ENCODE results near the gene DPM1. TPM values are rescaled to one million over a fixed set of nuclear protein-coding genes. Genes with fewer than 3 reads are reported as not detected.

The DPM1 gene
- total and polyA plus RNA-seq, 2 of the 8 experiments (the other 6 are each of a cell fraction or from before 2014, with no cell fraction given), result 42.3 to 57.0 TPM

- FAIRE-seq (no peak), DNase-seq (ENCODE audit: low read depth in 1 of 2, low spot score in 2 of 2) (no peak)
- ChIA-PET POLR2A (ENCODE audit: partially characterized antibody) (interaction anchor here (1.5 kb wide), 1 partner anchor 38 kb away, joined by 5 read pairs; the partner anchor contains the start of gene ADNP), CTCF (ENCODE audit: partially characterized antibody) (interaction anchor here (0.9 to 1.7 kb wide), 3 partner anchors 11 to 23 kb away, joined by 3 to 5 read pairs (median 4); partner anchors contain the start of genes DPM1 and MOCS3)
- Histone ChIP-seq H2AK5ac (ENCODE audit: low read depth, low read length) (no peak overlapping the region), H2BK120ac (replicated peaks; ENCODE audit: low read depth, low read length) (no peak overlapping the region), H4K20me1 (replicated peaks in 1 of 2; ENCODE audit: control insufficient read depth in 1 of 2, insufficient read depth in 2 of 2, low read length in 2 of 2) (no peaks in the 10 kb centered on the region), H3K79me2 (ENCODE audit: control insufficient read depth in 1 of 2, insufficient read depth in 2 of 2, low read length in 2 of 2) (no peaks in the 10 kb centered on the region), H3K9ac (replicated peaks in 1 of 4; ENCODE audit: extremely low read depth in 1 of 4, low read depth in 3 of 4, low read length in 3 of 4) (no peak overlapping the region), H3K4me2 (ENCODE audit: insufficient read depth in 1 of 2, low read depth in 2 of 2, low read length in 2 of 2) (no peak overlapping the region), H2BK20ac (ENCODE audit: low read length) (no peak overlapping the region), H3K27me3 (replicated peaks in 1 of 4; ENCODE audit: control insufficient read depth in 3 of 4, extremely low read depth in 1 of 4, insufficient read depth in 3 of 4, low read length in 3 of 4) (no peaks in the 10 kb centered on the region), H2BK15ac (ENCODE audit: low read length) (no peak overlapping the region), H3K23ac (ENCODE audit: insufficient read length) (no peak overlapping the region), H2BK5ac (ENCODE audit: low read depth, low read length) (no peak overlapping the region), H3K18ac (ENCODE audit: extremely low read depth, low read length) (no peak overlapping the region), H3K9me3 (ENCODE audit: insufficient read depth in 2 of 2, low read depth in 1 of 2, low read length in 1 of 2) (no peaks in the 10 kb centered on the region), H3K56ac (replicated peaks; ENCODE audit: insufficient read length, low read depth, low read length) (no peak overlapping the region), H3K4me1 (replicated peaks in 1 of 4; ENCODE audit: control insufficient read depth in 3 of 4, insufficient read depth in 4 of 4, low read length in 3 of 4) (peaks cover 0 to 2% (median 0%) of the 10 kb centered on the region in 4 experiments; a peak in 1 of 7 replicates), H4K91ac (replicated peaks; ENCODE audit: insufficient read length, low read length) (no peak overlapping the region), H3K23me2 (ENCODE audit: low read depth, low read length) (no peaks in the 10 kb centered on the region), H3K79me1 (ENCODE audit: low read depth, low read length) (no peaks in the 10 kb centered on the region), H4K8ac (ENCODE audit: extremely low read depth, insufficient read depth, low read length) (no peak overlapping the region), H3K4ac (replicated peaks; ENCODE audit: insufficient read length, low read depth, low read length) (no peak overlapping the region), H3K14ac (ENCODE audit: insufficient read length) (no peak overlapping the region), H2AFZ (ENCODE audit: low read length) (no peak overlapping the region), H3K36me3 (ENCODE audit: control insufficient read depth in 2 of 4, insufficient read depth in 4 of 4, low read length in 3 of 4) (no peaks in the 10 kb centered on the region), H4K5ac (ENCODE audit: insufficient read length, low read depth, low read length) (no peak overlapping the region), H3K27ac (ENCODE audit: low read depth, low read length) (no peak overlapping the region), H2BK12ac (ENCODE audit: low read depth, low read length) (no peak overlapping the region), H3K4me3 (ENCODE audit: extremely low read depth in 1 of 4, insufficient read depth in 2 of 4, low read depth in 3 of 4, low read length in 4 of 4) (no peak overlapping the region)
- 84% methylated on average over 5 of the region's 5 CpGs; no CpG with 5 or more reads in 1 of the 2 experiments for WGBS, 2 experiments (ENCODE audit: extremely low coverage in 1 of 2, insufficient coverage in 1 of 2, insufficient read length in 1 of 2, insufficient replicate concordance in 2 of 2, low coverage in 1 of 2, low lambda C conversion rate in 2 of 2, missing lambda C conversion rate in 1 of 2)
- TF ChIP-seq TCF12 (IDR thresholded peaks at IDR 0.05; ENCODE audit: low read depth, low read length) (no peak), MAX (IDR thresholded peaks at IDR 0.05) (no peak), SIRT6 (IDR thresholded peaks at IDR 0.05; ENCODE audit: low read length) (no peak)
These were observed 11.1 kb upstream of the DPM1 start for GRCh38 chr20:50969435-50969834.
